Hippocampal formation (tissue), 2 donors: ENCODE results near the gene DGCR2.

Experiments used
- DNase-seq, 2 donors: peaks; one replicate each; lab custom pipeline; 2025; lab: John Stamatoyannopoulos, UW

Gene DGCR2

GRCh38 chr22:19146215-19146968 lies 24.2 kb upstream of the DGCR2 start:
- DNase-seq, result no peak

- no peak for DNase-seq
Measured at GRCh38 chr22:19143967-19144400, 21.8 kb upstream of the DGCR2 start.

- DNase-seq, result no peak
Measured at GRCh38 chr22:19143212-19143611, 21.0 kb upstream of the DGCR2 start.

GRCh38 chr22:19142394-19142793 lies 20.2 kb upstream of the DGCR2 start:
- no peak for DNase-seq

GRCh38 chr22:19139974-19140373 lies 17.8 kb upstream of the DGCR2 start:
- no peak for DNase-seq

- no peak for DNase-seq
Measured at GRCh38 chr22:19139001-19139356, 16.8 kb upstream of the DGCR2 start.

- peak in 1 of 2 donors; percentile 1 for DNase-seq
Measured at GRCh38 chr22:19138217-19139000, 16.2 kb upstream of the DGCR2 start.

- DNase-seq, result no peak
Measured at GRCh38 chr22:19137384-19138216, 15.4 kb upstream of the DGCR2 start.

GRCh38 chr22:19136915-19137314 lies 14.7 kb upstream of the DGCR2 start:
- no peak for DNase-seq

GRCh38 chr22:19134874-19135273 lies 12.7 kb upstream of the DGCR2 start:
- DNase-seq, result no peak

GRCh38 chr22:19134176-19134831 lies 12.1 kb upstream of the DGCR2 start:
- DNase-seq, result no peak

- no peak for DNase-seq
Measured at GRCh38 chr22:19133561-19133960, 11.3 kb upstream of the DGCR2 start.

GRCh38 chr22:19132693-19133400 lies 10.6 kb upstream of the DGCR2 start:
- no peak for DNase-seq

GRCh38 chr22:19132153-19132552 lies 9.9 kb upstream of the DGCR2 start:
- DNase-seq, result no peak

GRCh38 chr22:19131685-19132015 lies 9.4 kb upstream of the DGCR2 start:
- no peak for DNase-seq

GRCh38 chr22:19130959-19131684 lies 8.9 kb upstream of the DGCR2 start, which contains the start of gene TSSK2:
Gene TSSK2, plus strand, starts transcription at chr22:19131308. Its CDS starts 92 bp downstream, at chr22:19131400.
- DNase-seq, result no peak

GRCh38 chr22:19129871-19130270 lies 7.7 kb upstream of the DGCR2 start:
- no peak for DNase-seq

- DNase-seq, result no peak
Measured at GRCh38 chr22:19128946-19129727, 6.9 kb upstream of the DGCR2 start.

- DNase-seq, result no peak
Measured at GRCh38 chr22:19128009-19128401, 5.8 kb upstream of the DGCR2 start.
